GM23338 (cell line): ENCODE data around the gene DPT. TPM values are rescaled to one million over a fixed set of nuclear protein-coding genes. Genes with fewer than 3 reads are reported as not detected.
"Not testable (repeated sequence)": the region's sequence is repeated elsewhere in the genome, so short reads cannot be mapped to it uniquely, and the experiment has no call there.

Experiments used
- ATAC-seq: fragments of 200-7000 bp; cut with Tn5 transposase; 3 replicates; pipeline ENCODE4 v1.9.1; 2020
- DNase-seq: peaks from one replicate; pipeline ENCODE4 v3.0.0-alpha.2; 2015; ENCODE audit warnings: low spot score
- H2AFZ ChIP-seq: fragments of 200-600 bp; sonication (generic); 2 replicates; pipeline ENCODE4 v1.8.0; 2016; ENCODE audit warnings: antibody characterized with exemption, mild to moderate bottlenecking, moderate library complexity
- H3F3A ChIP-seq: fragments of 200-600 bp; sonication (generic); replicated peaks from 2 replicates; pipeline ENCODE4 v1.8.0; 2017; ENCODE audit warnings: antibody characterized with exemption, mixed run types, low read depth
- H3K27ac ChIP-seq: fragments of 200-600 bp; sonication (generic); 2 replicates; pipeline ENCODE4 v1.6.1; 2016; ENCODE audit warnings: low read depth
- H3K27me3 ChIP-seq: fragments of 200-600 bp; sonication (generic); 2 replicates; pipeline ENCODE4 v1.8.0; 2016; ENCODE audit warnings: mild to moderate bottlenecking, mixed run types, moderate library complexity; ENCODE audit not compliant: insufficient read depth
- H3K36me3 ChIP-seq: fragments of 200-600 bp; sonication (generic); 2 replicates; pipeline ENCODE4 v1.8.0; 2016; ENCODE audit warnings: mild to moderate bottlenecking; ENCODE audit not compliant: insufficient read depth
- H3K4me1 ChIP-seq: fragments of 200-600 bp; sonication (generic); 2 replicates; pipeline ENCODE4 v1.8.0; 2016; ENCODE audit warnings: mild to moderate bottlenecking, moderate library complexity; ENCODE audit not compliant: insufficient read depth
- H3K4me2 ChIP-seq: fragments of 200-600 bp; sonication (generic); 2 replicates; pipeline ENCODE4 v1.7.1; 2017; ENCODE audit warnings: mixed run types
- H3K4me3 ChIP-seq: fragments of 200-600 bp; sonication (generic); 2 replicates; pipeline ENCODE4 v1.6.1; 2016; ENCODE audit warnings: mixed run types
- H3K79me2 ChIP-seq: fragments of 200-600 bp; sonication (generic); replicated peaks from 2 replicates; pipeline ENCODE4 v1.8.0; 2017; ENCODE audit warnings: mild to moderate bottlenecking; ENCODE audit not compliant: insufficient read depth
- H3K9me2 ChIP-seq: fragments of 200-600 bp; sonication (generic); 2 replicates; pipeline ENCODE4 v1.8.0; 2017; ENCODE audit not compliant: insufficient read depth
- H4K20me1 ChIP-seq: fragments of 200-600 bp; sonication (generic); replicated peaks from 2 replicates; pipeline ENCODE4 v1.8.0; 2017; ENCODE audit warnings: mild to moderate bottlenecking; ENCODE audit not compliant: insufficient read depth
- H3K27ac Mint-ChIP-seq: 2 replicates; pipeline ENCODE4 v1.8.0; 2020; ENCODE audit warnings: inconsistent platforms, mild to moderate bottlenecking, moderate library complexity, mixed read lengths
- H3K27me3 Mint-ChIP-seq: 3 replicates; pipeline ENCODE4 v1.8.0; 2022; ENCODE audit warnings: low read depth, mild to moderate bottlenecking, moderate library complexity, mixed read lengths, inconsistent platforms; ENCODE audit not compliant: insufficient read depth, poor library complexity
- H3K36me3 Mint-ChIP-seq: 3 replicates; pipeline ENCODE4 v1.8.0; 2021; ENCODE audit warnings: low read depth, mild to moderate bottlenecking, inconsistent platforms, moderate library complexity, mixed read lengths
- H3K4me1 Mint-ChIP-seq: 3 replicates; pipeline ENCODE4 v1.8.0; 2020; ENCODE audit warnings: mild to moderate bottlenecking, inconsistent platforms, mixed read lengths
- H3K4me3 Mint-ChIP-seq: 3 replicates; pipeline ENCODE4 v1.8.0; 2021; ENCODE audit warnings: moderate library complexity, mild to moderate bottlenecking, inconsistent platforms, mixed read lengths
- H3K9me3 Mint-ChIP-seq: 3 replicates; pipeline ENCODE4 v1.8.0; 2020; ENCODE audit warnings: moderate library complexity, mild to moderate bottlenecking, inconsistent platforms, mixed read lengths
- CTCF ChIP-seq, 2 experiments: fragments of 200-600 bp in 1 of 2; sonication (generic) in 1 of 2; conservative IDR thresholded peaks; 2 replicates each; pipeline versions ENCODE4 v1.5.1 to v1.6.1; 2016 to 2017; ENCODE audit warnings: antibody characterized with exemption in 2 of 2, low read depth in 2 of 2, mild to moderate bottlenecking in 2 of 2, moderate library complexity in 1 of 2
- EZH2phosphoT487 ChIP-seq: fragments of 200-600 bp; sonication (generic); IDR thresholded peaks from one replicate; pipeline ENCODE4 v1.8.1; 2018; ENCODE audit warnings: antibody characterized with exemption; ENCODE audit not compliant: unreplicated experiment
- JUNB ChIP-seq: IDR thresholded peaks from one replicate; pipeline ENCODE4 v1.6.1; 2016; ENCODE audit warnings: antibody characterized with exemption; ENCODE audit not compliant: unreplicated experiment
- NANOG ChIP-seq: IDR thresholded peaks from 2 replicates; pipeline ENCODE4 v1.6.1; 2016; ENCODE audit warnings: antibody characterized with exemption, borderline replicate concordance
- REST ChIP-seq: IDR thresholded peaks from one replicate; pipeline ENCODE4 v1.6.1; 2018; ENCODE audit warnings: antibody characterized with exemption; ENCODE audit not compliant: unreplicated experiment
- ZNF114 ChIP-seq: fragments of 250-450 bp; sonication (Bioruptor Pico); IDR thresholded peaks from 2 replicates; pipeline ENCODE4 v1.5.0; 2020; ENCODE audit warnings: mild to moderate bottlenecking, moderate library complexity
- ZNF331 ChIP-seq: fragments of 250-450 bp; sonication (Bioruptor Pico); IDR thresholded peaks from 2 replicates; pipeline ENCODE4 v1.5.0; 2020; ENCODE audit warnings: low read depth, mild to moderate bottlenecking, moderate library complexity
- polyA plus RNA-seq: library from polyadenylated mRNA; unstranded; fragments of >200 nt; fragmentation: Nextera tagmentation; extraction: Ambion mirVana; gene quantifications from 2 replicates; pipeline ENCODE4 v1.2.1, GENCODE V29; 2016
- total RNA-seq: library from RNA; depleted of rRNA; stranded (reverse); fragments of >200 nt; shearing (Covaris generic); gene quantifications from 2 replicates; pipeline ENCODE4 v1.2.3, GENCODE V29; 2014

DPT gene
- total and polyA plus RNA-seq, 2 experiments from 2014 or later, result not detected

DNA sequence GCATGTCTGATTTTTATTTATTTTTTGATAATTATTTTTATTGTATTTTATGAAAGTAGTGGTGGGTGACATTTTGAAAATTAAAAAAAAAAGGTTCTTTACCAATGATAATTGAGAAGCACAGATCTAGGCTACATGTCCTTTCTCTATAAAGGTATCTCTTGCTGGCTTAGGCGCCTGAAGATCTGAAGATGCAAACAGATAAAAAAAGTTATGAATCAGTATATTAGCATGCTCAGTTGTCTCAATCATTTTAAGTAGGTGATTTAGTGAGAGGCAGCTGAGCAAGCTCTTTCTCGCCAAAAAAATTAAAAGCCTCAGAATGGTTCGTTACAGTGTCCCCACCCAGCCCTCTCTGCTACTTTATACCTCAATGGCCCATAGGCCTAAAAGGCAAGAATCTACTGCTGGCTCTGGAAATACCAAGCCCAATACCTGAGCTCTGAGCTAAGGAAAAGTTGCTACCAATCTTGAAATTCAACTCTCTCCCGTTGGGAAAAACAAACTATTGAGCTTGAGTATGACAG, 42.2 kb upstream of the DPT start (continued):
- TF ChIP-seq EZH2phosphoT487, result no peak
- no peak for TF ChIP-seq REST

DNA sequence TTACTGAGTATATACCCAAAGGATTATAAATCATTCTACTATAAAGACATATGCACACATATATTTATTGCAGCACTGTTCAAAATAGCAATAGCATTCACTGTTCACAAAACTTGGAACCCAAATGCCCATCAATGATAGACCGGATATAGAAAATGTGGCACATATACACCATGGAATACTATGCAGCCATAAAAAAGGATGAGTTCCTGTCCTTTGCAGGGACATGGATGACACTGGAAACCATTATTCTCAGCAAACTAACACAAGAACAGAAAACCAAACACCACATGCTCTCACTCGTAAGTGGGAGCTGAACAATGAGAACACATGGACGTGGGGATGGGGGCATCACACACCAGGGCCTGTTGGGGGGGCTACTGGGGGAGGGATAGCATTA, 40.9 kb upstream of the DPT start:
- H3K27me3 Mint-ChIP-seq, H3K9me3 Mint-ChIP-seq, H3F3A ChIP-seq: not testable (repeated sequence)

DNA sequence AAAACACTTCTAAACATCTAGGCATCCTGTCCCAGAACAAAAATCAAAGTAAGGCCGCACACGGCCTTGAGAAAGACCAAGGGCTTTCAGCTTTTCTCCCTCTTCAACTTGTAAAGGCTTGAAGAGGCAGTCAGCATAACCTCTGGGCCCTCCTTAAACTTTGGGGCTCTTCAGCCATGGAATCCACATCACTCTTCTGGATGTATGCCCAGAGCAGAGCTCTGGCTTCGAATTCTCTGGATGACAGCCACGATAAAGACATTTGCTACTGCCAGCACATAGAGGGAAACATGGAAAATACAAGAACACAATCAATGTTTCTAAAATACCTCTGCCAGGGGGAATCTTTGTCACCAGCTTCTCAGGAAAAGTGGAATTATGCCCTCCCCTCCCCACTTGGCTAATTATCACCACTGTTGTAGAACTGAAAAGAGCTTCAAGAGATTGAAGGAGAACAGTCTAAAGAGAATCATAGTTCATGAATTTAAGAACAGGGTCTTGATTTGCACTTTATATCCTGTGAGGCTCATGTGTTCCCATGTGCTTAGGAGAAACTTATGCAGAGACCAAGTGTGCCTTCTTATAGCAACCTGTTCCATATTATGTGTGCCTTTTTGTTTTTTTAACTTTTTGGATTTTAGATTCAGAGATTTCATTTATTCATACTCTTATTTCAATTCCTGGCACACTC, 39.0 kb upstream of the DPT start:
- Histone ChIP-seq H3K4me1 (no peaks in the 10 kb centered on the region), H3F3A (no peaks in the 10 kb centered on the region), H2AFZ (peak overlapping the region; percentile 23; the same call in 1 of the 2 replicates), H3K27ac (no peak overlapping the region), H3K4me3 (no peak overlapping the region), H4K20me1 (no peaks in the 10 kb centered on the region), H3K79me2 (no peaks in the 10 kb centered on the region), H3K36me3 (no peaks in the 10 kb centered on the region), H3K9me2 (no peaks in the 10 kb centered on the region), H3K4me2 (no peak overlapping the region), H3K27me3 (no peaks in the 10 kb centered on the region)
- DNase-seq (no peak), ATAC-seq (no peak)
- no peak overlapping the region for H3K4me3 Mint-ChIP-seq
- TF ChIP-seq ZNF114 (CRISPR knock-in tag) (no peak), EZH2phosphoT487 (no peak), CTCF (conservative IDR thresholded peaks at IDR 0.05; ENCODE audit: low read depth in 2 of 2) (no peak), JUNB (no peak), ZNF331 (CRISPR knock-in tag) (no peak), REST (no peak), NANOG (no peak)
- H3K27ac Mint-ChIP-seq, result no peak overlapping the region
- no peaks in the 10 kb centered on the region for H3K9me3 Mint-ChIP-seq
- H3K36me3 Mint-ChIP-seq, result no peaks in the 10 kb centered on the region
- H3K27me3 Mint-ChIP-seq, result peaks cover 3% of the 10 kb centered on the region
- no peaks in the 10 kb centered on the region for H3K4me1 Mint-ChIP-seq

More for the DNA sequence above, 40.9 kb upstream of the DPT start:
- not testable (repeated sequence) for ATAC-seq, H3K27me3 ChIP-seq, H3K4me3 ChIP-seq, H4K20me1 ChIP-seq, DNase-seq, H3K79me2 ChIP-seq, H3K9me2 ChIP-seq, H3K4me3 Mint-ChIP-seq, H3K36me3 ChIP-seq, H3K27ac ChIP-seq, H3K4me1 ChIP-seq, H3K4me2 ChIP-seq, H3K4me1 Mint-ChIP-seq, H3K27ac Mint-ChIP-seq, H2AFZ ChIP-seq, H3K36me3 Mint-ChIP-seq
